Stimulated activated CD4-positive, alpha-beta T cell treated with anti-CD3 and anti-CD28 coated beads, Interleukin-1b, Interleukin-23, amount 100 ng/mL, for 24 hours (primary cell): ENCODE measurements around the gene LLCFC1.

Experiments used
- DNase-seq, 4 experiments: peaks; one replicate each; pipeline ENCODE4 v3.0.0-alpha.2; 2020; ENCODE audit warnings: low read depth in 4 of 4, low spot score in 1 of 4

Gene LLCFC1

DNA sequence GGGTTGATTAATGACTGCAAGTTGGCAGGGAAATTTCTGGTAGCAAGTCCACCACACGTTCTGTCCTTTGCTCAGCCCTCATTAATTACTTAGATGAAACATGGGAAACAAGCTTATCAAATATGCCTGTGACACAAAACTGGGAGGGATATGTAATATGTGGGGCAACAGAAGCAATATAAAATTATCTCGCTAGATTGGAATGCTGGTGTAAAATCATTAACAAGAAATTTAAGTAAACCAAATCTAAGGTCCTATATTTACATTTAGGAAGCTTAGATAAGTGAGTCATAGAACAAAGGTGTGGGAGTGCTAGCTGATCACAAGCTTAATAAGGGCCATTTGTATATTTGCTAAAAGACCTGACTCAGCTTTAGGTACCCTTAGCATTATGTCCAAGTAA is 29.3 kb upstream of the LLCFC1 start:
- DNase-seq = no peak

- no peak for DNase-seq
Measured at GRCh38 chr7:142910481-142910880, 28.8 kb upstream of the LLCFC1 start.

DNA sequence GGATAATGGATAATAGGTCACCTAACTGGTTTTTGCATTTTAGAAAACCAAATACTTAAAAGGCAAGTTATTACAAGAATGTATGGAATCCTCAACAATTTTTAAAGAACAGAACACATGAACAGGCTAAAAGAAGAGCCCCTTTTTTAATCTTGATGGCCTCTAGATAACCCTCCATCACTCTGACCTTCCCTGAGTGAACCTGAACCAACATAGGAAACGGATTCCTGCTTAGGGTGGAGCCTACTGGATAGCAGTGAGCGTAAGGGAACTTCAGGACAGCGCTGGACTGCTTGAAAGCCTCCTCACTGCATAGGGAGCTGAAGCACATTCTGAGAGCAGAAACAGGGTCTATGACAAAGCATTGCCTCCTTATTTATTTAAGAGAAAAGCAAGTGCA is 26.2 kb upstream of the LLCFC1 start:
- no peak for DNase-seq

DNA sequence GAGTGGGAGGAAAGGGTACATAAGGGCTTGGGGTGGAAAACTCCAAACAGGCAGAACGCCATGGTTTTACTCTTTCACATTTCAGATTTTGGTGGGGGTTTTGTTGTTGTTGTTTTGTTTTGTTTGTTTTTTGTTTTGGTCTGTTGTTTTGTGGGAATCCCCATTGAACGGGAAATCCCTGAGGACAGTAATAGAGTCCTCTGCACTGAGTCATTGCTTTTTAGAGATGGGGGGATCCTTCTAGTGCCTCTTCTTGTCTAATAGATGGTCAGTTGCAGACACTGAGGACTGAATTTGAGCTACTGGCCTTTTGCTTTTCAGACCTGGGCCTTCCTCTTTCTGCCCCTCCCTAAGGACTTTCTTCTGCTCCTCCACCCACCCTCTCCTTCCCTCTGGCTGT is 25.7 kb upstream of the LLCFC1 start:
- DNase-seq = no peak

- no peak for DNase-seq
Measured at GRCh38 chr7:142914121-142914520, 25.2 kb upstream of the LLCFC1 start.

DNA sequence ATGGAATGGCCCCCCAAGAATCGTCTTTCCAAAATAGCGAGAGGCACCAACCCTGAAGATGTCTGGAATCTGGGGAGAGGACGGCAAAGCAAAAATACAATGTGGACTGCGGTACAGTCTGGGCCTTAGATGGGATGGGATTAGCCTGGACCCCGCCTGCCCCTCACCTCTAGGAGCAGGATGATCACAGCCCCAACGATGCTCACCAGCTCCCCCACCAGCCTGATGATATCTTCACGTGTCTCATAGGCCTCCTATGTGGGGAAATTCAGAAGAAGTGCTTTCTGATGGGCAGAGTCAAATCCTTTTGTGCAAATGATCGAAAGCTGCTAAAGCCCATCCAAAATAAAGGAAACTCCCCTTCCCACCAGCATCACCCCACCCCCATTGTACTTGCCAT is 24.0 kb upstream of the LLCFC1 start:
- no peak for DNase-seq

DNA sequence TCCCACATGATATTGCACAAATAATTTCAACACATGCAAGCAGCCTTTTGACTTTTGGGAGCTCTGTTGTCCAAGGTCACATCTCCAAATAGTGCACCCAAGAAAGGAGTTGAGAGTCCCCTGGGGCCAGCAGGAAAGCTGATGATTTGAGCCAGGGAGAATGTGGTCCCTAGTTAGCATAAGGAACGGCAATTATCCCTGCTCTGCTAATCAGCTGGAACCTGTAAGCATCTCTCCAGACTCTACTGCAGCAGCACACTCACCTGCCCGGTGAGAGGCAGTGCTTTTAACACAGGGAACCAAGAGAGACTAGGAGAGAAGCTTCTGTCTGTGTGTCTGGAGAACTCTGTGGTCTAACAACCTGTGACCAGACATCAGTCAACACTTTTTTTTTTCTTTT is 22.8 kb upstream of the LLCFC1 start:
- no peak for DNase-seq

DNA sequence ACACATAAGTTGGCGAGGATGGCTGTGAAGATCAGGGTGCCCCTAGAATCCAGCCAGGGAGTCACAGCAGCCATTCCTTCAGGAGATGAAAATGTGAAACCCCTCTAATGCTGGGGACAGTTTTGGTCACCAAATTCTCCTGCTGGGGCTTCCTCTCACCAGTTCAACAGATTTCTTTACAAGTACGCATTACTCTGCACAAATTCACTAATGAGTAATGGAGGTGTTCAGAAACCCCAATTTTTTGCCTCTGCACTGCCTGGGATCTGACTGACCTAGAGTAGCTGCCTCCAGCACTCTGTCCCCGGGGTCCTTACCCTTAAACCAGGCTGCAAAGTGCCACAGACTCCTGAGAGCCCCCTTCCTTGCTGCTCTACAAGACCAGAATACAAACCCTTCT is 21.8 kb upstream of the LLCFC1 start:
- DNase-seq = no peak

DNA sequence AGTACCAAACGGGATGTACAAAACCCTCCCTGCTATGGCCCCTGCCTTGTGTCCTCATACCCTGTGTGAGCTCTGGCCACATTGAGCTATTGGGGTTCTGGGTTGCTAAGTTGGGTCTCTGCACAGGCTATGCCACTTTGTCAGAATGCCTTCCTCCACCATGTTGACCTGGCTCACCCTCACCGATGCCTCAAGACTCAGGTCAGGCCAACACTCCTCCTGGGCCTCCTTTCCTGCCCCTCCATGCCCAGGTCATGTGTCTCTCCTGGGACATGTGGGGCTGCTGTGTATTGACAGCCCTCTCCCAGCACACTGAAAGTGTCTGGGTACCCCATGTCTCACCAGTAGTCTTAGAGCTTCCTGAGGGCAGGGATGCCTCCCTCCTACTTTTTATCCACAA is 20.4 kb upstream of the LLCFC1 start:
- no peak for DNase-seq

DNA sequence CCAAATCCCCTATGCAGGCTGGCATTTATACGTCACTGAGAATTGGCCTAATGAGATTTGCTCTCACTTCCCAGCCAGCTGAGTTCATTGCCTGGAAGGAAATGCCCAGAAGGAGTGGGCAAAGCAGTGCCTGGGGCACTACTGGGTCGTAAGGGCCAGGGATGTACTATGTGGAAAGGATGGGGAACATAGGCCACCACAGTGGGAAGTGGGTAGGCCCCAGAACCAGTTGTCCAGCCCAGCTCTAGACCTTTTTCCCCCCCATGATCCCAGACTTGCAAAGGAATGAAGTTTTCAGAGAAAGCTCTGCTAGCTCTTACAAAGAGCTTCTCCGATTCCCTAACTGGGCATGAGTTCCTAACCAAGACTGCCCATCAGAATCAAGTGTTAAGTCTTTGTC is 19.6 kb upstream of the LLCFC1 start:
- no peak for DNase-seq

- no peak for DNase-seq
Measured at GRCh38 chr7:142923391-142923790, 15.9 kb upstream of the LLCFC1 start.

DNA sequence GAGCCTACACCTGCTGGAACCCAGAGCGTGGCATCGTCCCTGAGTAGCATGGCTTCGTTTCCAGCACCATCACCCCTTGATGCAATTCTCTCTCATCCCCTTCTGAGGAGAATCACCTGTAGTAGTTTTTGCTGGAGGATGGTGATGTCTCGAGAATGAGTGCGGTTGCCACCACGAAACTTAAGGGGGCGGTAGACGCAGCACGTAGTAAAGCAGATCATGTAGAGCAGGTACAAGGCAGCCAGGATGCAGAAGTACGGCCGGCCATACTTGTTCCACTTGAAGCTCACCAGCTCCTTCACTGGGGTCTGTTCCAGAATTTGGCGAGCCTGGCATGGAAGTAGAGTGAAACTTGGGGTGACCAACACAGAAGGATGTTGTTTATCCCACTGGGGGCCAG is 13.9 kb upstream of the LLCFC1 start:
- DNase-seq = no peak

DNA sequence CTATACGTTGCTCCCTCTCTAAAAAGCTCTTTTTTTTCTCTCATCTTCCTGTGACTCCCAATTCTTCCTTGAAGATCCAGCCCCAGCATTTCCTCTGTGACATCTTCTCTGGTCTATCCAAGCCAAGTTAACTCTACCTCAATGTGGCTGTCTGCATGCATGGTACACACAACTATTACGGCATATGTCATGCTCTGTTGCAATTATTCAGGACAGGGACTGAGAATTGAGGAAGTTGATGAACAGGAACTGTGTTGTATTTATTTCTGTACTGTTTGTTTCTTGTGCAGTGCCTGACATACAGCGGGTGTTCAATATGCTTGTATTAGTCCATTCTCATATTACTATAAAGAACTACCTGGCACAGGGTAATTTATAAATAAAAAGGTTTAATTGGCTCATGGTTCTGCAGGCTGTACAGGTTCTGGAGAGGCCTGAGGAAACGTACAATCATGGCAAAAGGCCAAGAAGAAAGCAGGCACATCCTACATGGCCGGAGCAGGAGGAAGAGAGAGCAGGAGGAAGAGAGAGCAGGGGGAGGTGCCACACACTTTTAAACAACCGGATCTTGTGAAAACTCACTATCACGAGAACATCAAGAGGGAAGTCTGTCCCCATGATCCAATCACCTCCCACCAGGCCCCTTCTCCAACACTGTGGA is 12.1 kb upstream of the LLCFC1 start:
- no peak for DNase-seq

GRCh38 chr7:142927949-142928348 is 11.3 kb upstream of the LLCFC1 start:
- DNase-seq = no peak

GRCh38 chr7:142930126-142930730 is 9.1 kb upstream of the LLCFC1 start:
- DNase-seq = no peak

GRCh38 chr7:142932386-142933091 is 6.7 kb upstream of the LLCFC1 start:
- no peak for DNase-seq

- no peak for DNase-seq
Measured at GRCh38 chr7:142933092-142933475, 6.2 kb upstream of the LLCFC1 start.

DNA sequence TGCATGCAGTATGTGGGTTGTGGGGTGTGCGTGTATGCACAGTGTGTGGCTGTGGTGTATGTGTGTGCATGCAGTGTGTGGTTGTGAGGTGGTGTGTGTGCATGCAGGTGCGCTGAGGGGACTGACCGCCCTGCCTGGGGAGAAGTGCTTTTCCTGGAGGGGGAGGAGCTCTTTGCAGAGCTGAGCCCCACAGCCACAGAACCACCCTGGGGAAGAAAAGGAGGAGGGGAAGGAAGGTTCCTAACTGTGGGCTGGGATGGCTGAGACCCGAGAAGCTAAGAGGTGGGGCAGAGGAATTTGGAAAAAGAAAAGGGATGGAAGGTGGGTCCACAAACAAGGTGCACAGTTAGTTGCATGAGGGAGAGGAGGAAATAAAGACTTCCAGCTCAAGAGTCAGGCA is 5.7 kb upstream of the LLCFC1 start, which contains the start of gene TRPV5:
Gene TRPV5, minus strand, starts transcription at position 123 of the 400 bp plus-strand sequence. CDS start 287 bp downstream, outside the sequence.
- no peak for DNase-seq

- no peak for DNase-seq
Measured at GRCh38 chr7:142934056-142934455, 5.2 kb upstream of the LLCFC1 start.

DNA sequence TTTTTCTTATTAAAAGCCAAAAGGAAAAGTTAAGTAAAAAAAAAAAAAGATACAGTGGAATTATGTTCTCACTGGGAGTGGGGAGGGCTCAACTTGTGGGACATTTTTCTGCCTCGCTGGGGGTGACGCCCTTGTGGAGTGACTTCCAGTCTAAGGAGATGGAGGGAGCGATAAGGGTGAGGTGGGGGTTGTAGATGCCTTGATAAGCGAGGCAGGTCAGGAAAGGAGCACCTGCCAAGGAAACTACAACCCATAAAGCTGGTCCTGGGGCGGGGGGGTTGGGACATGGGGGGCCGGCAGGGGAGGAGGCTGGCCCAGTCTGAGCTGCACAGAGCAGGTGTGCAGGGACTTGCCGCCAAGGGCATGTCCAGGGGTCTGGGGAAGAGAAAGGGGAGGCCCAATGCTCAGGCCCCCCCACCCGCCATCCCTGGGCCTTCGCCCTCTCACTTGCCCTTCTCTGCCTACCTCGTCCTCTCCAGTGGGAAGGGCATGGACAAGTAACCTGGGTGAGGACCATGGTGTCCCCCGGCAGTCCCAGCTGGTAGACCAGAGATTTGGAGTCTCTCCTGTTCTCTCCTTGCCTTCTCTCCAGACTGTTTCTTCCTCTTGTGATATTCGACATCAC is 3.2 kb upstream of the LLCFC1 start:
- no peak for DNase-seq

- DNase-seq = no peak
Measured at GRCh38 chr7:142938611-142939010, 673 bp upstream of the LLCFC1 start.

DNA sequence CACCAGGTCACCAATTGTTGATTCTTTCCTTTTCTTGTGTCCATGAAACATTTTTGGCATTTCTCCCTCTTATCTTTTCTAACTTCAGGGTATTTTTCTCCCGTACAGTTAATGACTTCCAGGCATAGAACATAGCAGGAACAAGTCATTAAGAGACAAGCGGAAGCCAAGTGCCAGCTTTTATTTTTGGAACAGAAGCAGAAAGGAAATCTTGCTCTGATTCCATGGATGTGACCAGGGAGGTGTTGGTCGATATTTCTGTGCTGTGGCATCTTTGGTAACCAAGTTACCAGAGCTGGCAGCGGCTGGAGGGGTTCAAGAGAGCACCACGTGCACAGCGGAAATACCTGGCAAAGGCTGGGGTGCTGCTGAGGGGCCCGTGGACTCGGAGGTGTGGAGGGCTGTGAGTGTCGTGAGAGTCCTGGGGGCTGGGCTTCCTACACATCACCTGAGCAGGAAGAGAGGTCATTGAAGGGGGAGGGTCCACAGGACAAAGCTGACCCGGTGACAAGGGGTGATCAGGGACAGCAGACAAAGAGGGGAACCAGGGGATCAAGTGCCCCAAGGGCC is 1.8 kb downstream of the LLCFC1 start:
- no peak for DNase-seq
